H1 (cell line): ENCODE measurements around the gene ALDH1B1. TPM values are rescaled to one million over a fixed set of nuclear protein-coding genes. Genes with fewer than 3 reads are reported as not detected.

Source experiments
- BACH1 ChIP-seq: IDR thresholded peaks from 2 replicates; pipeline ENCODE4 v1.6.1; 2012; ENCODE audit warnings: low read length, improper control_type of control experiment
- BCL11A ChIP-seq, 2 experiments: IDR thresholded peaks; one replicate each; pipeline ENCODE4 v1.6.1; 2011; ENCODE audit warnings: low read depth in 2 of 2, low read length in 2 of 2, mild to moderate bottlenecking in 2 of 2
- GABPA ChIP-seq: IDR thresholded peaks from 2 replicates; pipeline ENCODE4 v1.6.1; 2011; ENCODE audit warnings: mild to moderate bottlenecking, low read length, moderate library complexity, borderline replicate concordance; ENCODE audit not compliant: insufficient read depth
- POU5F1 ChIP-seq: IDR thresholded peaks from 2 replicates; pipeline ENCODE4 v1.6.1; 2011; ENCODE audit warnings: low read depth, mild to moderate bottlenecking, low read length, moderate library complexity
- SIN3A ChIP-seq, 2 experiments: IDR thresholded peaks in 1 of 2; conservative IDR thresholded peaks in 1 of 2; 2 replicates each; pipeline ENCODE4 v1.6.1; 2011 to 2012; ENCODE audit warnings: low read length in 2 of 2, improper control_type of control experiment in 1 of 2, low read depth in 1 of 2, mild to moderate bottlenecking in 1 of 2
- YY1 ChIP-seq: IDR thresholded peaks from 2 replicates; pipeline ENCODE4 v1.6.1; 2011; ENCODE audit warnings: low read depth, mild to moderate bottlenecking, low read length
- polyA plus RNA-seq, 7 experiments: library from polyadenylated mRNA; depleted of rRNA in 3 of 7; stranded (reverse) in 5 of 7; unstranded in 2 of 7; fragments of >200 nt in 5 of 7; fragments of 200-250 nt in 2 of 7; gene quantifications; 1 replicate in 5 of 7; 2 replicates in 1 of 7; 4 replicates in 1 of 7; pipeline versions ENCODE4 v1.2.1 to v1.2.3, GENCODE V29; 2011 to 2013; ENCODE audit warnings: missing spikeins in 2 of 7, mixed read lengths in 2 of 7
- total RNA-seq: library from RNA; stranded (reverse); fragmentation: NEBNext Ultra II Directional; extraction: Animal tissue kit (Norgen Biotek cat#: 25700); gene quantifications from 2 replicates; pipeline ENCODE4 v1.2.1, GENCODE V29; 2021
- TF ChIP-seq, protein P1 (sequence below): fragments of 300-600 bp; sonication (generic); IDR thresholded peaks from 2 replicates; pipeline ENCODE4 v1.7.1; 2012; ENCODE audit warnings: low read length, moderate library complexity, mild to moderate bottlenecking, inconsistent platforms; ENCODE audit not compliant: insufficient replicate concordance
- TF ChIP-seq, protein P2 (sequence below): IDR thresholded peaks from 2 replicates; pipeline ENCODE4 v1.6.1; 2011; ENCODE audit warnings: low read depth, mild to moderate bottlenecking, low read length; ENCODE audit not compliant: insufficient read depth

Gene ALDH1B1
- total and polyA plus RNA-seq, 2 of the 8 experiments (the other 6 are each of a cell fraction or from before 2014, with no cell fraction given): 41.6 to 78.7 TPM

DNA sequence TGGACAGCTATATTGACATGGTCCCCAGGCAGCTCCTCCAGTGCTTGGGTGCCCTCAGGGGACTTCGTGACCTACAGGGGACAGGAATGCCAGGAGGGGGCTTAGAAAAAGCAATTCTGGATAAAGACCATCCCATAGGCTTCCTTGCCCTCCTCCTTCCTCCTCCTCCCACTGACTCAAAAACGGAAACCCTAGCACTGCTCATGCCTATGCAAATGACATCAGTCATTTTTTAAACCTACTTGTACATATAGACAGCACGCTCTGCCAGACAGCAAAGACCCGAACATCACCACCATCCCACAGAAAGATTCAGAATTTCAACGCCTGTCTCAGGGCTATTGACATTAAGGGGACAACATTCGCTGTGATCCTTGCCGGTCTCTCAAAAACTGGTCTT is 20.8 kb downstream of the ALDH1B1 start (continued):
- TF ChIP-seq, protein P1, sequence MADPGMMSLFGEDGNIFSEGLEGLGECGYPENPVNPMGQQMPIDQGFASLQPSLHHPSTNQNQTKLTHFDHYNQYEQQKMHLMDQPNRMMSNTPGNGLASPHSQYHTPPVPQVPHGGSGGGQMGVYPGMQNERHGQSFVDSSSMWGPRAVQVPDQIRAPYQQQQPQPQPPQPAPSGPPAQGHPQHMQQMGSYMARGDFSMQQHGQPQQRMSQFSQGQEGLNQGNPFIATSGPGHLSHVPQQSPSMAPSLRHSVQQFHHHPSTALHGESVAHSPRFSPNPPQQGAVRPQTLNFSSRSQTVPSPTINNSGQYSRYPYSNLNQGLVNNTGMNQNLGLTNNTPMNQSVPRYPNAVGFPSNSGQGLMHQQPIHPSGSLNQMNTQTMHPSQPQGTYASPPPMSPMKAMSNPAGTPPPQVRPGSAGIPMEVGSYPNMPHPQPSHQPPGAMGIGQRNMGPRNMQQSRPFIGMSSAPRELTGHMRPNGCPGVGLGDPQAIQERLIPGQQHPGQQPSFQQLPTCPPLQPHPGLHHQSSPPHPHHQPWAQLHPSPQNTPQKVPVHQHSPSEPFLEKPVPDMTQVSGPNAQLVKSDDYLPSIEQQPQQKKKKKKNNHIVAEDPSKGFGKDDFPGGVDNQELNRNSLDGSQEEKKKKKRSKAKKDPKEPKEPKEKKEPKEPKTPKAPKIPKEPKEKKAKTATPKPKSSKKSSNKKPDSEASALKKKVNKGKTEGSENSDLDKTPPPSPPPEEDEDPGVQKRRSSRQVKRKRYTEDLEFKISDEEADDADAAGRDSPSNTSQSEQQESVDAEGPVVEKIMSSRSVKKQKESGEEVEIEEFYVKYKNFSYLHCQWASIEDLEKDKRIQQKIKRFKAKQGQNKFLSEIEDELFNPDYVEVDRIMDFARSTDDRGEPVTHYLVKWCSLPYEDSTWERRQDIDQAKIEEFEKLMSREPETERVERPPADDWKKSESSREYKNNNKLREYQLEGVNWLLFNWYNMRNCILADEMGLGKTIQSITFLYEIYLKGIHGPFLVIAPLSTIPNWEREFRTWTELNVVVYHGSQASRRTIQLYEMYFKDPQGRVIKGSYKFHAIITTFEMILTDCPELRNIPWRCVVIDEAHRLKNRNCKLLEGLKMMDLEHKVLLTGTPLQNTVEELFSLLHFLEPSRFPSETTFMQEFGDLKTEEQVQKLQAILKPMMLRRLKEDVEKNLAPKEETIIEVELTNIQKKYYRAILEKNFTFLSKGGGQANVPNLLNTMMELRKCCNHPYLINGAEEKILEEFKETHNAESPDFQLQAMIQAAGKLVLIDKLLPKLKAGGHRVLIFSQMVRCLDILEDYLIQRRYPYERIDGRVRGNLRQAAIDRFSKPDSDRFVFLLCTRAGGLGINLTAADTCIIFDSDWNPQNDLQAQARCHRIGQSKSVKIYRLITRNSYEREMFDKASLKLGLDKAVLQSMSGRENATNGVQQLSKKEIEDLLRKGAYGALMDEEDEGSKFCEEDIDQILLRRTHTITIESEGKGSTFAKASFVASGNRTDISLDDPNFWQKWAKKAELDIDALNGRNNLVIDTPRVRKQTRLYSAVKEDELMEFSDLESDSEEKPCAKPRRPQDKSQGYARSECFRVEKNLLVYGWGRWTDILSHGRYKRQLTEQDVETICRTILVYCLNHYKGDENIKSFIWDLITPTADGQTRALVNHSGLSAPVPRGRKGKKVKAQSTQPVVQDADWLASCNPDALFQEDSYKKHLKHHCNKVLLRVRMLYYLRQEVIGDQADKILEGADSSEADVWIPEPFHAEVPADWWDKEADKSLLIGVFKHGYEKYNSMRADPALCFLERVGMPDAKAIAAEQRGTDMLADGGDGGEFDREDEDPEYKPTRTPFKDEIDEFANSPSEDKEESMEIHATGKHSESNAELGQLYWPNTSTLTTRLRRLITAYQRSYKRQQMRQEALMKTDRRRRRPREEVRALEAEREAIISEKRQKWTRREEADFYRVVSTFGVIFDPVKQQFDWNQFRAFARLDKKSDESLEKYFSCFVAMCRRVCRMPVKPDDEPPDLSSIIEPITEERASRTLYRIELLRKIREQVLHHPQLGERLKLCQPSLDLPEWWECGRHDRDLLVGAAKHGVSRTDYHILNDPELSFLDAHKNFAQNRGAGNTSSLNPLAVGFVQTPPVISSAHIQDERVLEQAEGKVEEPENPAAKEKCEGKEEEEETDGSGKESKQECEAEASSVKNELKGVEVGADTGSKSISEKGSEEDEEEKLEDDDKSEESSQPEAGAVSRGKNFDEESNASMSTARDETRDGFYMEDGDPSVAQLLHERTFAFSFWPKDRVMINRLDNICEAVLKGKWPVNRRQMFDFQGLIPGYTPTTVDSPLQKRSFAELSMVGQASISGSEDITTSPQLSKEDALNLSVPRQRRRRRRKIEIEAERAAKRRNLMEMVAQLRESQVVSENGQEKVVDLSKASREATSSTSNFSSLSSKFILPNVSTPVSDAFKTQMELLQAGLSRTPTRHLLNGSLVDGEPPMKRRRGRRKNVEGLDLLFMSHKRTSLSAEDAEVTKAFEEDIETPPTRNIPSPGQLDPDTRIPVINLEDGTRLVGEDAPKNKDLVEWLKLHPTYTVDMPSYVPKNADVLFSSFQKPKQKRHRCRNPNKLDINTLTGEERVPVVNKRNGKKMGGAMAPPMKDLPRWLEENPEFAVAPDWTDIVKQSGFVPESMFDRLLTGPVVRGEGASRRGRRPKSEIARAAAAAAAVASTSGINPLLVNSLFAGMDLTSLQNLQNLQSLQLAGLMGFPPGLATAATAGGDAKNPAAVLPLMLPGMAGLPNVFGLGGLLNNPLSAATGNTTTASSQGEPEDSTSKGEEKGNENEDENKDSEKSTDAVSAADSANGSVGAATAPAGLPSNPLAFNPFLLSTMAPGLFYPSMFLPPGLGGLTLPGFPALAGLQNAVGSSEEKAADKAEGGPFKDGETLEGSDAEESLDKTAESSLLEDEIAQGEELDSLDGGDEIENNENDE: no peak
- TF ChIP-seq BACH1 (no peak), YY1 (no peak), BCL11A (IDR thresholded peaks at IDR 0.05; ENCODE audit: low read depth in 2 of 2, low read length in 2 of 2) (no peak), GABPA (no peak), POU5F1 (no peak), SIN3A (conservative IDR thresholded peaks at IDR 0.05 in 1 of 2, IDR thresholded peaks at IDR 0.05 in 1 of 2; ENCODE audit: low read depth in 1 of 2, low read length in 2 of 2) (no peak)
- TF ChIP-seq, protein P2, sequence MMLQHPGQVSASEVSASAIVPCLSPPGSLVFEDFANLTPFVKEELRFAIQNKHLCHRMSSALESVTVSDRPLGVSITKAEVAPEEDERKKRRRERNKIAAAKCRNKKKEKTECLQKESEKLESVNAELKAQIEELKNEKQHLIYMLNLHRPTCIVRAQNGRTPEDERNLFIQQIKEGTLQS: no peak
